Measurements from ENCODE around the gene CDK19.

Gene CDK19

DNA sequence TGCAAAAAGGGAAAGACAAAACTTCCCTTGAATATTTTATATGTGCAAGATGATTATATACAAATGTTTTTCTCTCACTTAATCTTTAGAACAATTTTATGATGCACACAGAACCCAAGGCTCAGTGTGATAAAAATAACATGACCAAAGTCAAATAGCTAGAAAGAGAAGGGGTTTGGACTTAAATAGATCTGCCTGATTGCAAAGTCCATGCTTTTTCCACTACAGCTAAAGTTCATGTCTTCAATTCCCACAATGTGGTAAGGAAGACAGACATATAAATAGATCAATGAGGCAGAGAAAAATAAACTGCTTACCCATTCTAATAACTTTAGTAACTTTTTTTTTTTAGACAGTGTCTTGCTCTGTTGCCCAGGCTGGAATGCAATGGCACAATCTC, 143.8 kb downstream of the CDK19 start:
- H3K27ac ChIP-seq = peak overlapping the region; percentile 100

DNA sequence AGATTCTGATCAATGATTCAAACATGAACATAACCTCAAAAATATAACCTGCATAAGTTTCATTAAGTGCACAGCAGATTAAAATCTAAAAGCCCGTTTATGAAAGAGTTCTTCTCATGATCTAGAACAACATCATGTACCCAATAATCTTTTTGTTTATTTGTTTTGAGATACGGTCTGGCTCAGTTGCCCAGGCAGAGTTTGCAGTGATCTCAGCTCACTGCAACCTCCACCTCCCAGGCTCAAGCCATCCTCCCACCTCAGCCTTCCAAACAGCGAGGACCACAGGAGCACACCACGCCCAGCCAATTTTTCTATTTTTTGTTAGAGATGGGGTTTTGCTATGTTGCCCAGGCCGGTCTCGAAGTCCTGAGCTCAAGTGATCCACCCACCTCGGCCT, 149.7 kb downstream of the CDK19 start:
- no peak for TF ChIP-seq ZFX (IDR thresholded peaks at IDR 0.05; ENCODE audit: borderline replicate concordance)
- TF ChIP-seq, protein P1, sequence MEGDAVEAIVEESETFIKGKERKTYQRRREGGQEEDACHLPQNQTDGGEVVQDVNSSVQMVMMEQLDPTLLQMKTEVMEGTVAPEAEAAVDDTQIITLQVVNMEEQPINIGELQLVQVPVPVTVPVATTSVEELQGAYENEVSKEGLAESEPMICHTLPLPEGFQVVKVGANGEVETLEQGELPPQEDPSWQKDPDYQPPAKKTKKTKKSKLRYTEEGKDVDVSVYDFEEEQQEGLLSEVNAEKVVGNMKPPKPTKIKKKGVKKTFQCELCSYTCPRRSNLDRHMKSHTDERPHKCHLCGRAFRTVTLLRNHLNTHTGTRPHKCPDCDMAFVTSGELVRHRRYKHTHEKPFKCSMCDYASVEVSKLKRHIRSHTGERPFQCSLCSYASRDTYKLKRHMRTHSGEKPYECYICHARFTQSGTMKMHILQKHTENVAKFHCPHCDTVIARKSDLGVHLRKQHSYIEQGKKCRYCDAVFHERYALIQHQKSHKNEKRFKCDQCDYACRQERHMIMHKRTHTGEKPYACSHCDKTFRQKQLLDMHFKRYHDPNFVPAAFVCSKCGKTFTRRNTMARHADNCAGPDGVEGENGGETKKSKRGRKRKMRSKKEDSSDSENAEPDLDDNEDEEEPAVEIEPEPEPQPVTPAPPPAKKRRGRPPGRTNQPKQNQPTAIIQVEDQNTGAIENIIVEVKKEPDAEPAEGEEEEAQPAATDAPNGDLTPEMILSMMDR (IDR thresholded peaks at IDR 0.05) = no peak
- peak overlapping the region; percentile 100 for H3K27ac ChIP-seq

More for the DNA sequence above, 143.8 kb downstream of the CDK19 start:
- TF ChIP-seq ZFX (IDR thresholded peaks at IDR 0.05; ENCODE audit: borderline replicate concordance) = no peak
- TF ChIP-seq, protein P1 (IDR thresholded peaks at IDR 0.05) = no peak

DNA sequence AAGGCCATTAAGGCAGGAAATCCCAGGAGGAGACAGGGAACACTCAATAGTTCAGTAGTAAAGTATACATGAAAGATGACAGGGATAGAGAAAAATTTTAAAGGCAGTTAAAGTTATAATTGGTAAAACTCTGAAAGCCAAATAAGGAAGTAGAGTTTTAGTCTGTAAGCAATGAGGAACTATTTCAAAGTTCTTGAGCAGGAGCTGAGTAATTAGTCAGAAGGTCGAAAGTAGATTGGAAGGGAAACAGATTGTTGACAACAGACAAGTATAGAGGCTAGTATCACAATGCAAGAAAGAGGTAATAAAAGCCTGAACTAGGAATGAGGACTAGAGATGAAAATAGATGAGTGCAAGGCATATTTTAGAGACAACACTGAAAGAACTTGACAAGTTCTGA, 150.3 kb downstream of the CDK19 start:
- no peak for TF ChIP-seq ZFX (IDR thresholded peaks at IDR 0.05; ENCODE audit: borderline replicate concordance)
- TF ChIP-seq, protein P1 (IDR thresholded peaks at IDR 0.05) = no peak
- peak overlapping the region; percentile 100 for H3K27ac ChIP-seq

DNA sequence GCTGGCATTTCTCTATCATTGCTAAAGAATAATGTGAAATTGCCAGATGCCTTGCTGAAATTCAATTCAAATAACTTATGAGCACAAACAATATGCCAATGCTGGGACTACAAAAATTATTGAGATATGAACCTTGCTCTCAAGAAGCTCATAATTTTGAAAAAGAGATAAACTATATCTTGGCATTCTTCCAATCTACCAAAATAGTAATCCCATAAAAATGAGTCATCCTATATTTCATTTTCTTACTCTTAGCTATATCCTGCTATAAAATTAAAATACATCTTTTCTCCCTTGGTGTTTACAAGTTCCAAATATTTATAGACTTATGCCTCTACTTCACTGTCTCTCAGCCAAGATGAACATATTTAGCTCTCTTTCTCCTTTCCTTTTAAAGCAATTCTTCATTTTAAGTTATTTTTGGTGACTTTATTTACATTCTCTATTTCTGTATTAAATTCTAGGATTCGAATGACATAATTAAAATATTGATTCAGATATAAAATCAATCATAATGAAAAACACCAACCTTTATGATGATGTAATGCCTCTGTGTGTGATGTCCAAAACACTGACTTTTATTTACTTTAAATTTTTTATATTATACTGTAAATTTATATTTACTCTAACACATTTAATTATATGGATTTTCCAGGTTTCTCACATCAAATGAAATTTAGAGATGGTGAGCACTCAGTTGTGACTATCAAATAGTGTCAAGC, 152.6 kb downstream of the CDK19 start:
- TF ChIP-seq, protein P1 (IDR thresholded peaks at IDR 0.05) = no peak
- TF ChIP-seq ZFX (IDR thresholded peaks at IDR 0.05; ENCODE audit: borderline replicate concordance) = no peak
- H3K27ac ChIP-seq = peak overlapping the region; percentile 100

DNA sequence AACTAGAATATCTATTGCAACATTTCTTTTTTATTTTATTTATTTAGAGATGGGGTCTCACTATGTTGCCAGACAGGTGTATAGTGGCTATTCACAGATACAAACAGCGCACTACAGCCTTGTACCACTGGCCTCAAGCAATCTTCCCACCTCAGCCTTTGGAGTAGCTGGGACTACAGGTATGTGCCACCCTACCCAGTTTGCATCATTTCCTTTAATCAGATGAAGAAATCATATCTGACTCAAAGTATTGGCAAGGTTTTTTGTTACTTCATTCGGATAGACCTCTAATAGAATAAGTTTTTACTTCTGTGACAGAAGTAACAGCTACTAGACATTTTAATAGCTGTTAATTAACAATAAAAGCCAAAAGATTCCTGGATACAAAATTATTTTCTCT, 153.9 kb downstream of the CDK19 start:
- H3K27ac ChIP-seq = peak overlapping the region; percentile 100
- no peak for TF ChIP-seq ZFX (IDR thresholded peaks at IDR 0.05; ENCODE audit: borderline replicate concordance)
- TF ChIP-seq, protein P1 (IDR thresholded peaks at IDR 0.05) = no peak

DNA sequence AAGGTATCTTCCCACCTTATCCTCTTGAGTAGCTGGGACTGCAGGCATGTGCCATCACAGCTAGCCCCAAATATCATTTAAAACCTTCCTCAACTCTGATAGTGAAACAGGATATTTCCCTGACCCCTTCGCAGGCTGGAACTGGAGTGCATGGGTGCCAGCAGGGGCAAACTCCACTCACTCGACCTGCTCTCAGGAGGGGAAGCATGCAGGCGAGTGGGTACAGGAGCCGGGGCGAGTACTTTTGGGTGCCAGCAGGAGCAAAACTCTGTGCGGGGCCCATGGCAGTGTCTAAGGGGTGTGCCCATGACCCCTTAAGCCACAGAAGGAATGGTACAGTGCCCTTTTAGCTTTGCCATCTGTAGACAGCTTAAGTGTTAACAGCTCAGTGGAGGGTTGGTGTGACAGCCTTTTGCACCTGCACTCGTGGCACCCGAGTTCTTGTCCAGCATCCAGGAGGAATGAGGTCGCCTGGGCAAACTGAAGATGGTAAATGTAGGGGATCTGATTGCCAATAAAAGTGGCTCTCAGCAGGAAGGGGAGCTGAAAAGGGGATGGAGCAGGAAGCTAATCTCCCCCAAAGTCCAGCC, 155.1 kb downstream of the CDK19 start:
- TF ChIP-seq, protein P1 (IDR thresholded peaks at IDR 0.05) = no peak
- no peak for TF ChIP-seq ZFX (IDR thresholded peaks at IDR 0.05; ENCODE audit: borderline replicate concordance)
- peak overlapping the region; percentile 100 for H3K27ac ChIP-seq

DNA sequence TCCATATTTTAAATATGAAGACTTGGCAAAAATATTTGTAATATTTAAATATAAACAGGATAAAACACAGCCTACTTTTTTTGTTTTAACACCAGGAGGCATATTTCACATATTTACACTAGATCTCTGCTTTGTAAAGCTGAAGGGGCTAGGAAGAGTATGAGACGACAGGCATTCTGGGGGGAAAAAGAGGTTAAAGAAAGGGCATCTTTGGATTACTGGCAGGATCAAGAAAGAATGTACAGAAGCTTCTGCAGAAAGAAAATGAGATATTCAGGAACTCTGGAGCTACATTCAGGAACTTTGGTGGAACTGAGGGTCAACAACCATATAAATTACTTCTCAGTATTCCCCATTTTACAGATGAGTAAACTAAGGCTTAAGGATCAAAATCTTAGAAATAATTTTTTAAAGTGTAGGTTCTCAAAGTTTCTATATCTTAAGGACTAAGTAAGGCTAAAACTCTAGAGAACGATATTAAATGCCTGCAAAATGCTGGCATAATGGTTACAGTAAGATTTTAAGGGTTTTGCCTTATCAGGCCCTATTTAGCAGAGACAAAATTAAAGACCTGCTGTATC, 156.5 kb downstream of the CDK19 start:
- TF ChIP-seq, protein P1 (IDR thresholded peaks at IDR 0.05) = no peak
- TF ChIP-seq ZFX (IDR thresholded peaks at IDR 0.05; ENCODE audit: borderline replicate concordance) = no peak
- peak overlapping the region; percentile 100 for H3K27ac ChIP-seq

All from 22Rv1 (cell line).